A549 treated with DMSO at 1 μM for 4 hours (cell line): ENCODE measurements around the gene DEFB127. TPM values are rescaled to one million over a fixed set of nuclear protein-coding genes. Genes with fewer than 3 reads are reported as not detected.

ENCODE experiments used
- total RNA-seq: library from RNA; stranded (reverse); fragments of 200-300 nt; extraction: Qiagen RNA extraction; gene quantifications from 5 replicates; pipeline ENCODE4 v1.2.3, GENCODE V29; 2022; ENCODE audit warnings: low read depth

Gene DEFB127
- not detected in 5 replicates for total RNA-seq

GRCh38 chr20:157154-157553 is at the start of gene DEFB127:
DEFB127 (plus strand) TSS chr20:157454; CDS start chr20:157545, 91 bp downstream.

GRCh38 chr20:142290-142689 is 15.0 kb upstream of the DEFB127 start, which contains the start of gene DEFB126:
DEFB126 (plus strand) TSS chr20:142590; CDS start chr20:142629, 39 bp downstream.

GRCh38 chr20:189611-190010 is 32.4 kb downstream of the DEFB127 start, which contains the start of gene DEFB128:
DEFB128 (minus strand) TSS chr20:189711; CDS start chr20:189623, 88 bp downstream.

Other genes starting within 250 kb of the DEFB127 start
- gene DEFB125, start 69.8 kb upstream of the DEFB127 start, total RNA-seq: not detected in 5 replicates
- gene DEFB126, start 14.9 kb upstream of the DEFB127 start, total RNA-seq: not detected in 5 replicates
- gene DEFB128, start 32.3 kb downstream of the DEFB127 start, total RNA-seq: not detected in 5 replicates
- gene DEFB129, start 69.8 kb downstream of the DEFB127 start, total RNA-seq: not detected in 5 replicates
- not detected in 5 replicates for gene DEFB132, start 100.3 kb downstream of the DEFB127 start, total RNA-seq
- gene C20orf96, start 133.3 kb downstream of the DEFB127 start, total RNA-seq: 9.4 to 11.3 TPM (median 11.1 TPM) in 5 replicates
- gene ZCCHC3, start 140.1 kb downstream of the DEFB127 start, total RNA-seq: 18.7 to 23.4 TPM (median 21.2 TPM) in 5 replicates
- gene SOX12, start 168.1 kb downstream of the DEFB127 start, total RNA-seq: 20.0 to 29.3 TPM (median 24.2 TPM) in 5 replicates
- 55.9 to 68.2 TPM (median 59.5 TPM) in 5 replicates for gene NRSN2, start 189.7 kb downstream of the DEFB127 start, total RNA-seq
- 39.8 to 57.3 TPM (median 47.1 TPM) in 5 replicates for gene TRIB3, start 223.3 kb downstream of the DEFB127 start, total RNA-seq